Measurements from ENCODE around the gene HMGXB3.
A peak's percentile ranks its signal among the peaks of the same experiment; 100 is the strongest.
"Not testable (repeated sequence)": the region's sequence is repeated elsewhere in the genome, so short reads cannot be mapped to it uniquely, and the experiment has no call there.

HMGXB3 gene

DNA sequence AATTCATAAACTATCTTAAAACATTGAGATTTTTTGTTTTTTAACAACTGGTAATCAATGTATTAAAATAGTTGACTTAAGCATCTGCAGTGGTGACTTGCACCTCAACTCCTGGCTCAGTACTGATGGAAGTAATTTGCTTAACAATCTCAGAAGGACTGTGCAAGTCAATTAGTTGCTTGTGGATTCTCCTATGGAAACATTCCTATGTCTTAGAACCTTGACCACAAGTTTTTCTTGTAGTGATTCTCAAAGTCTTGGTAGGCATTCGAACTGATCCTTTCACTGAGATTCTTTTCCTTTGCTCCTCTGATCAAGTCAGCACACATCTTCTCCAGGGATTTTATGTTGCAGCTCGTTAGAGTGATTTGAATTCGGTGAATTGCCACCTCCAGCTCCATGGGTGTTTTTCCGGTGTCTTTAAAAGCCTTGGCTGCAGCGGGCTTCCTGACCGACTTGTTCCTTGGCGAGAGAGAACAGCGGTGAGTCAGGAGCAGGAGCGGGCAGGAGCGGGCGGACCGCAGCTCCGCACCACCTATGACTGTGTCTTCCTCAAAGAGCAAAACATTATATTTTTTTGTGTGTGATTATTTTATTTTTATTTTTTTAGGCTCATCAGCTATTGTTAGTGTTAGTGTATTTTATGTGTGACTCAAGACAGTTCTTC is 21.1 kb downstream of the HMGXB3 start:
- WGBS (ENCODE audit: insufficient coverage, insufficient read length) = no CpG with 5 or more reads among the region's 13 CpGs
- Histone ChIP-seq H3K27me3 (ENCODE audit: control insufficient read depth, insufficient read depth, low read length) (no peaks in the 10 kb centered on the region), H3K4me1 (ENCODE audit: control insufficient read depth, insufficient read depth, low read length) (no peaks in the 10 kb centered on the region), H3K9me3 (ENCODE audit: control insufficient read depth, insufficient read depth, low read length) (no peaks in the 10 kb centered on the region), H3K36me3 (ENCODE audit: control insufficient read depth, insufficient read depth, low read length) (peaks cover 13% of the 10 kb centered on the region), H3K27ac (ENCODE audit: low read length) (no peak overlapping the region), H3K4me3 (ENCODE audit: low read length) (no peak overlapping the region)
- peak; percentile 37 for DNase-seq (ENCODE audit: low read depth, low spot score)

DNA sequence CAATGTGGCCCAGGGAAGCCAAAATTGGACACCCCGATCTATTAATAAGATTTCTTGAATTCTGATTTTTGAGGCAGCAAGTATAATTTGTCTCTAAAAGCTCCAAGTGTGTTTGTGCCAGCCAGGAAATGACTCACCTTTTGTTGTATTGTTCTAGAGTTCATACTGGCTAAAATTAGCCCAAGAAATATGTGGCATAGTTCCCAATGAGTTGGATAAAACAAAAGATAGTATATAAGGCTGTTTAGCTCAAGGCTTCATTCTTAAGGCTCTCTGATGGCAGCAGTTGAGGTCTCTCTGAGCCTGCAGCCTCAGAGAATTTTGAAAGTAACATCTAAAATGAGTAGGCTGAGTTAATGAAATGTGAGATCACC is 21.6 kb downstream of the HMGXB3 start:
- DNase-seq (ENCODE audit: low read depth, low spot score) = no peak
- Histone ChIP-seq H3K36me3 (ENCODE audit: control insufficient read depth, insufficient read depth, low read length) (peaks cover 15% of the 10 kb centered on the region), H3K9me3 (ENCODE audit: control insufficient read depth, insufficient read depth, low read length) (no peaks in the 10 kb centered on the region), H3K27ac (ENCODE audit: low read length) (no peak overlapping the region), H3K4me3 (ENCODE audit: low read length) (no peak overlapping the region), H3K4me1 (ENCODE audit: control insufficient read depth, insufficient read depth, low read length) (no peaks in the 10 kb centered on the region), H3K27me3 (ENCODE audit: control insufficient read depth, insufficient read depth, low read length) (no peaks in the 10 kb centered on the region)
- WGBS (ENCODE audit: insufficient coverage, insufficient read length) = no CpG with 5 or more reads among the region's 1 CpG

DNA sequence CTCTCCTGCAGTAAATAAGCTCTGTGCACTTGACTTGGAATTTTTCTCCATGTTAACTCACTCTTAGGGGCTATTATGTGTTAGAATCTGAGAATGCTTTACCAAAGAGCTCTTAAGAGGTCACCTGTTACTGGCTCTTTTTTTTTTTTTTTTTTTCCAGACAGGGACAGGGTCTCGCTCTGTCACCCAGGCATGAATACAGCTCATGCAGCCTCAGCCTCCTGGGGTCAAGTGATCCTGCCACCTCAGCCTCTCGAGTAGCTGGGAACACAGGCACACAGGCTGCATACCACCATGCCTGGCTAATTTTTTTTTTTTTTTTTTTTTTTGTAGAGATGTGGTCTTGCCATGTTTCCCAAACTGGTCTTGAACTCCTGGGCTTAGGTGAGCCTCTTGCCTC is 22.1 kb downstream of the HMGXB3 start:
- Histone ChIP-seq H3K4me3 (ENCODE audit: low read length) (no peak overlapping the region), H3K4me1 (ENCODE audit: control insufficient read depth, insufficient read depth, low read length) (no peaks in the 10 kb centered on the region), H3K9me3 (ENCODE audit: control insufficient read depth, insufficient read depth, low read length) (no peaks in the 10 kb centered on the region), H3K36me3 (ENCODE audit: control insufficient read depth, insufficient read depth, low read length) (peaks cover 12% of the 10 kb centered on the region), H3K27ac (ENCODE audit: low read length) (no peak overlapping the region), H3K27me3 (ENCODE audit: control insufficient read depth, insufficient read depth, low read length) (no peaks in the 10 kb centered on the region)
- DNase-seq (ENCODE audit: low read depth, low spot score) = no peak
- WGBS (ENCODE audit: insufficient coverage, insufficient read length) = no CpG with 5 or more reads among the region's 2 CpGs

DNA sequence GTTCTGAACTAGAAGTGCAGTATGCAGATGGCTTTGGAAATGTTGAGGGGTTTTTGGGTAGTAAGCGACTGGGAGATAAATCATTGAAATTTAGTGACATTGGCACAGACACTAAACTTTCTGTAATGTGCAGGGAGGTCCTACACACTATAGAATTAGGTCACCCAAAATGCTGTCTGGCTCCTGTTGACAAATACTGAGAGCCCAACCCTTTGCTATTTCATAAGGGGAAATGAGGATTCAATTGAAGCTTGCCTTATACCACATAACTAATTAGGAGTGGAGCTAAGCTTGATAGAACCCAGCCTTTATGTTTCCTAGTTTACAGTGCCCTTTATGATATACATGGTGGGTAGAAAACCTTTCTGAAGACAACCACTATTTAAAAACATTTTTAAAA is 22.6 kb downstream of the HMGXB3 start:
- no peaks in the 10 kb centered on the region for H3K27me3 ChIP-seq (ENCODE audit: control insufficient read depth, insufficient read depth, low read length)
- H3K9me3 ChIP-seq (ENCODE audit: control insufficient read depth, insufficient read depth, low read length) = no peaks in the 10 kb centered on the region
- DNase-seq (ENCODE audit: low read depth, low spot score) = no peak
- H3K27ac ChIP-seq (ENCODE audit: low read length) = no peak overlapping the region
- H3K36me3 ChIP-seq (ENCODE audit: control insufficient read depth, insufficient read depth, low read length) = peaks cover 12% of the 10 kb centered on the region
- no CpG with 5 or more reads among the region's 1 CpG for WGBS (ENCODE audit: insufficient coverage, insufficient read length)
- no peak overlapping the region for H3K4me3 ChIP-seq (ENCODE audit: low read length)
- H3K4me1 ChIP-seq (ENCODE audit: control insufficient read depth, insufficient read depth, low read length) = no peaks in the 10 kb centered on the region

DNA sequence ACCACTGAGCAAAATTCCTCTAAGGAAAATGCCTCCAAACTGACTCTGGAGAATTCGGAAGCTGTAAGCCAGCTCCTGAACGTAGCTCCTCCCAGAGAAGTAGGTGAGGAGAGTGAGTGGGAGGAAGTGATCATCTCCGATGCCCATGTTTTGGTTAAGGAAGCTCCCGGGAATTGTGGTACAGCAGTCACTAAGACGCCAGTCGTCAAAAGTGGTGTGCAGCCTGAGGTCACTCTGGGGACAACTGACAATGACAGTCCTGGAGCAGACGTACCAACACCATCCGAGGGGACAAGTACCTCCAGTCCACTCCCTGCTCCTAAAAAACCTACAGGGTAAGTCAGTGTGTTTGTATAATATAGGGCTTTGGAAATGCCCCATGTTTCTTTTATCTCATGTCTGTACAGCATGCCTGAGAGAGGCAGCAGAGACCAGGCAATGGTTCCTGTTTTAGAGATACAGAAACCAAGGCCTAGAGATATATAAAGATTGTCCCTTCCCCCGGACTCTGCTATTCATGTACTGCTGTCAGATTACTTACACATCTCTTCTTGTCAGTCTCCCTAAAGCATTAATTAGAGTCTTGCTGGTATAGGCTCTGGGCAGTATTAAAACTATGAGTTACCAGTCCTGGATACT is 23.9 kb downstream of the HMGXB3 start:
- Histone ChIP-seq H3K36me3 (ENCODE audit: control insufficient read depth, insufficient read depth, low read length) (peaks cover 10% of the 10 kb centered on the region), H3K27me3 (ENCODE audit: control insufficient read depth, insufficient read depth, low read length) (no peaks in the 10 kb centered on the region), H3K9me3 (ENCODE audit: control insufficient read depth, insufficient read depth, low read length) (no peaks in the 10 kb centered on the region), H3K4me1 (ENCODE audit: control insufficient read depth, insufficient read depth, low read length) (no peaks in the 10 kb centered on the region), H3K4me3 (ENCODE audit: low read length) (no peak overlapping the region), H3K27ac (ENCODE audit: low read length) (no peak overlapping the region)
- WGBS (ENCODE audit: insufficient coverage, insufficient read length) = no CpG with 5 or more reads among the region's 9 CpGs
- no peak for DNase-seq (ENCODE audit: low read depth, low spot score)

DNA sequence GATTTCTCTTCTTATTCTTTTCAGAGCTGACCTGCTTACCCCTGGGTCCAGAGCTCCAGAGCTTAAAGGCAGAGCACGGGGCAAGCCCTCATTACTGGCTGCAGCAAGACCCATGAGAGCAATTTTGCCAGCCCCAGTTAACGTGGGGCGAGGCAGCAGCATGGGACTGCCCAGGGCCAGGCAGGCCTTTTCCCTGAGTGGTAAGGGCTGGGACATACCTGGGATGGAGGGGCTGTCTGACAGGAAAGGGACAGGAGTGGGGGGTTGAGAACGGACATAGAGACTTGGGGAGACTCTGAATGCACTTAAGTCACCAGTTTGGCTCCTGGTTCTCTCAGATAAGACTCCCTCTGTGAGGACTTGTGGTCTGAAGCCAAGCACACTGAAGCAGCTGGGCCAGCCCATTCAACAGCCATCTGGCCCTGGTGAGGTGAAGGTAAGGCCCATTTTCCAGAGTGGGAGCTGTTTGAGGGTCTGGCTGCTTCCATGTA is 26.2 kb downstream of the HMGXB3 start:
- Histone ChIP-seq H3K9me3 (ENCODE audit: control insufficient read depth, insufficient read depth, low read length) (no peaks in the 10 kb centered on the region), H3K4me1 (ENCODE audit: control insufficient read depth, insufficient read depth, low read length) (no peaks in the 10 kb centered on the region), H3K36me3 (ENCODE audit: control insufficient read depth, insufficient read depth, low read length) (peaks cover 16% of the 10 kb centered on the region), H3K27me3 (ENCODE audit: control insufficient read depth, insufficient read depth, low read length) (no peaks in the 10 kb centered on the region), H3K27ac (ENCODE audit: low read length) (no peak overlapping the region), H3K4me3 (ENCODE audit: low read length) (no peak overlapping the region)
- no peak for DNase-seq (ENCODE audit: low read depth, low spot score)
- no CpG with 5 or more reads among the region's 4 CpGs for WGBS (ENCODE audit: insufficient coverage, insufficient read length)

DNA sequence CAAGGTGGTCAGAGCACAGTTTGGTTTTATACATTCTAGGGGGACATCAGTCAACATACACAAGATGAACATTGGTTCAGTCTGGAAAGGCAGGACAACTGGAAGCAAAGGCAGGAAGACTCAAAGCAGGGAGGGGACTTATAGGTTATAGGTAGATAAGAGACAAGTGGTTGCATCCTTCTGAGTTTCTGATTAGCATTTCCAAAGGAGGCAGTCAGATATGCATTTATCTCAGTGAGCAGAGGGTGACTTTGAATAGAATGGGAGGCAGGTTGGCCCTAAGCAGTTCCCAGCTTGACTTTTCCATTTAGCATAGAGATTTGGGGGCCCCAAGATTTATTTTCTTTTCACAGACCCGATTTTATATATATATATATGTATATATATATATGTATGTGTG is 27.5 kb downstream of the HMGXB3 start:
- not testable (repeated sequence) for H3K27ac ChIP-seq (ENCODE audit: low read length); DNase-seq (ENCODE audit: low read depth, low spot score); H3K27me3 ChIP-seq (ENCODE audit: control insufficient read depth, insufficient read depth, low read length); H3K4me3 ChIP-seq (ENCODE audit: low read length); H3K4me1 ChIP-seq (ENCODE audit: control insufficient read depth, insufficient read depth, low read length); H3K9me3 ChIP-seq (ENCODE audit: control insufficient read depth, insufficient read depth, low read length)
- peaks cover 25% of the 10 kb centered on the region for H3K36me3 ChIP-seq (ENCODE audit: control insufficient read depth, insufficient read depth, low read length)
- WGBS (ENCODE audit: insufficient coverage, insufficient read length) = no CpG with 5 or more reads among the region's 1 CpG

DNA sequence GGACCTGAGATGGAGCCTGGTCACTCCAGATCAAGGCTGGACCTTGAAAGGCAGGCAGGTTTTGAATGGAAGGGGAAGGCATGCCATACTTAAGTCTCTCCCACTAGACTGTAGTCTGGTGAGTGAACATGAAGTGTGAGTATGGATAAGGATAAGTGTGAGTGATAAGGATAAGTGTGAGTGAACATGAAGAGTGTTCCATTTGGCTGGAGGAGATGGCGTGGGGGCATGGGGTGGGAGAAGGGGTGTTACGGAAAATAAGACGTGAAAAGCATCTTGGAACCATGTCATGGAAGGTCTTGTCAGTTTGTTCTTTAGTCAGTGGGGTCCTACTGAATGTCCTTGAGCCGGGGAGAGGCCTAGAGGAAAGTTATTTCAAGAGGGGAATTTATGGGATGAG is 32.8 kb downstream of the HMGXB3 start:
- Histone ChIP-seq H3K27ac (ENCODE audit: low read length) (no peak overlapping the region), H3K27me3 (ENCODE audit: control insufficient read depth, insufficient read depth, low read length) (no peaks in the 10 kb centered on the region), H3K4me3 (ENCODE audit: low read length) (no peak overlapping the region), H3K36me3 (ENCODE audit: control insufficient read depth, insufficient read depth, low read length) (peaks cover 33% of the 10 kb centered on the region; the same call in 1 of the 2 replicates), H3K4me1 (ENCODE audit: control insufficient read depth, insufficient read depth, low read length) (no peaks in the 10 kb centered on the region), H3K9me3 (ENCODE audit: control insufficient read depth, insufficient read depth, low read length) (no peaks in the 10 kb centered on the region)
- WGBS (ENCODE audit: insufficient coverage, insufficient read length) = 100% methylated on average over 2 of the region's 4 CpGs
- no peak for DNase-seq (ENCODE audit: low read depth, low spot score)

DNA sequence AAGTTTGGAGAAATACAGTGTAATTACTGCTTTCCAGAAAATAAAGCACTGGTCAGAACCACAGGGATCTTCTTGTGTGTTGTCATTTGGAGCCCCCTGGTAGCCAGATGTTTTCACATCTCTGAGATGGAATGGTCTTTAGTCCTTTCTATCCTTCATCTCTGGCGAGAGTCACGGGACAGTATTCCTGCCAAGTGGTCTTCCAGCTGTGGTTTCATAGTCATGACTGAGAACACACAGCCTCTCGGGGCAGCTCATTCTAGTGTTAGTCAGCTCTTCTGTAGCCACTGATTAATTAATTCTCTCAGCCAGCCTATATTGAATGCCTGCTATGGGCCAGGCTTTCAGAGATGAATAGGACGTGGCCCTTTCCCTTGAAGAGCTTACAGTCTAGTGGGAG is 34.1 kb downstream of the HMGXB3 start:
- WGBS (ENCODE audit: insufficient coverage, insufficient read length) = no CpG with 5 or more reads among the region's 4 CpGs
- no peaks in the 10 kb centered on the region for H3K4me1 ChIP-seq (ENCODE audit: control insufficient read depth, insufficient read depth, low read length)
- no peak for DNase-seq (ENCODE audit: low read depth, low spot score)
- no peak overlapping the region for H3K27ac ChIP-seq (ENCODE audit: low read length)
- H3K4me3 ChIP-seq (ENCODE audit: low read length) = no peak overlapping the region
- no peaks in the 10 kb centered on the region for H3K9me3 ChIP-seq (ENCODE audit: control insufficient read depth, insufficient read depth, low read length)
- peaks cover 33% of the 10 kb centered on the region; the same call in 1 of the 2 replicates for H3K36me3 ChIP-seq (ENCODE audit: control insufficient read depth, insufficient read depth, low read length)
- no peaks in the 10 kb centered on the region for H3K27me3 ChIP-seq (ENCODE audit: control insufficient read depth, insufficient read depth, low read length)

DNA sequence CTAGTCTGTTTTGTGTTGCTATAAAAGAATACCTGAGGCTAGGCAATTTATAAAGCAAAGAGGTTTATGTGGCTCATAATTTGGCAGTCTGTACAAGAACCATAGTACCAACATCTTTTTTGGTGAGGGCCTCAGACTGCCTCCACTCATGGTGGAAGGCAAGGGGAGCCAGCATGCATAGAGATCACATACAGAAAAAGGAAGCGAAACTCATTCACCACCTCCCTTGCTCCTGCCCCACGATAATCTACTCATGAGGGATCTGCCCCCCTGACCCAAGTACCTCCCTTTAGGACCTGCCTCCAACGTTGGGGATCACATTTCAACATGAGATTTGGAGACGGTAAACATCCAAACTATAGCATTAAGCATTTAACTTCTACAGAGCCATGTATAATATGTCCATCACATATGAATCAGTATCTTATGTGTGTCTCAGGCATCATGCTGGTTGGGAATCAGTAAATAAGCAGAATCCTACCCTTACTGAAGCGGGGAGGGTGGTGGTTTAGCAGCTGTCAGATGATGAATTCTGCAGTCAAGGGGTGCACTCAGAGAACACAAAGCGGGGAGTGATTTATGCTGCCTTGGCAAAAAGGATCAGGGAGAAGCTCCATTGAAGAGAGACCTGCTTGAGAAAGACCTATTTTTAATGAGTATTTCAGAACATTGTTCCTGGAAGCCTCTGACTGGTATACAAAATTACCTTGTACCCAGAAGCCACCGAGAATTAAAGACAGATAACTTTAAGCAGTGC is 34.8 kb downstream of the HMGXB3 start:
- peaks cover 32% of the 10 kb centered on the region; the same call in 1 of the 2 replicates for H3K36me3 ChIP-seq (ENCODE audit: control insufficient read depth, insufficient read depth, low read length)
- H3K4me1 ChIP-seq (ENCODE audit: control insufficient read depth, insufficient read depth, low read length) = no peaks in the 10 kb centered on the region
- H3K27me3 ChIP-seq (ENCODE audit: control insufficient read depth, insufficient read depth, low read length) = no peaks in the 10 kb centered on the region
- H3K27ac ChIP-seq (ENCODE audit: low read length) = no peak overlapping the region
- H3K9me3 ChIP-seq (ENCODE audit: control insufficient read depth, insufficient read depth, low read length) = no peaks in the 10 kb centered on the region
- no CpG with 5 or more reads among the region's 7 CpGs for WGBS (ENCODE audit: insufficient coverage, insufficient read length)
- H3K4me3 ChIP-seq (ENCODE audit: low read length) = no peak overlapping the region
- DNase-seq (ENCODE audit: low read depth, low spot score) = no peak

All from iPS DF 6.9 (cell line).